HEK293 (cell line): ENCODE data around the gene LRRC8E.

ENCODE experiments used
- CTCF ChIA-PET: fragments of 350-600 bp; formaldehyde crosslinking; extraction: SDS; loops from one replicate; lab custom pipeline; 2021; ENCODE audit warnings: antibody characterized with exemption; lab: Yijun Ruan, JAX
- POLR2A ChIA-PET: fragments of 300-600 bp; formaldehyde crosslinking; extraction: SDS; loops from one replicate; lab custom pipeline; 2020; ENCODE audit warnings: antibody characterized with exemption, inconsistent platforms; lab: Yijun Ruan, JAX
- H3K27ac ChIP-seq: fragments of 200-500 bp; sonication (Bioruptor generic); 2 replicates; pipeline ENCODE4 v1.5.1; 2014; ENCODE audit warnings: low read depth, low read length, control low read depth, inconsistent platforms; ENCODE audit errors: extremely low read depth
- H3K36me3 ChIP-seq, 2 experiments: fragments of 200-500 bp in 1 of 2; sonication (Bioruptor generic) in 1 of 2; 1 replicate in 1 of 2; 2 replicates in 1 of 2; pipeline ENCODE4 v1.5.1; 2014 to 2017; ENCODE audit warnings: inconsistent platforms in 2 of 2, low read length in 2 of 2; ENCODE audit not compliant: control insufficient read depth in 2 of 2, insufficient read depth in 1 of 2
- H3K4me1 ChIP-seq: fragments of 200-500 bp; sonication (Bioruptor generic); 2 replicates; pipeline ENCODE4 v1.5.1; 2014; ENCODE audit warnings: mild to moderate bottlenecking, low read length, inconsistent platforms; ENCODE audit not compliant: control insufficient read depth, insufficient read depth
- H3K4me3 ChIP-seq: 2 replicates; pipeline ENCODE4 v1.5.1; 2011; ENCODE audit warnings: low read depth, mild to moderate bottlenecking, control low read depth, low read length, moderate library complexity
- H3K9me3 ChIP-seq: fragments of 200-500 bp; sonication (Bioruptor generic); 2 replicates; pipeline ENCODE4 v1.5.1; 2014; ENCODE audit warnings: low read depth, low read length, inconsistent platforms; ENCODE audit not compliant: control insufficient read depth, insufficient read depth
- EGR2 ChIP-seq: fragments of 450-650 bp; formaldehyde crosslinking; IDR thresholded peaks from 2 replicates; pipeline ENCODE4 v1.5.1; 2016; ENCODE audit warnings: low read depth, missing biosample characterization, missing genetic modification characterization
- KLF1 ChIP-seq: fragments of 450-650 bp; formaldehyde crosslinking; IDR thresholded peaks from 2 replicates; pipeline ENCODE4 v1.5.1; 2016; ENCODE audit warnings: missing biosample characterization, missing genetic modification characterization
- KLF16 ChIP-seq: fragments of 450-650 bp; formaldehyde crosslinking; IDR thresholded peaks from 2 replicates; pipeline ENCODE4 v1.5.1; 2017; ENCODE audit warnings: missing biosample characterization, missing genetic modification characterization
- KLF7 ChIP-seq: fragments of 450-650 bp; formaldehyde crosslinking; IDR thresholded peaks from 2 replicates; pipeline ENCODE4 v1.5.1; 2016; ENCODE audit warnings: missing biosample characterization, missing genetic modification characterization, borderline replicate concordance
- KLF8 ChIP-seq: fragments of 450-650 bp; formaldehyde crosslinking; IDR thresholded peaks from 2 replicates; pipeline ENCODE4 v1.5.1; 2016; ENCODE audit warnings: missing biosample characterization, missing genetic modification characterization
- KLF9 ChIP-seq: fragments of 450-650 bp; formaldehyde crosslinking; IDR thresholded peaks from 2 replicates; pipeline ENCODE4 v1.5.1; 2016; ENCODE audit warnings: missing biosample characterization, missing genetic modification characterization, low read depth
- PRDM1 ChIP-seq: fragments of 450-650 bp; formaldehyde crosslinking; IDR thresholded peaks from 2 replicates; pipeline ENCODE4; 2016; ENCODE audit warnings: missing biosample characterization, missing genetic modification characterization
- SCRT1 ChIP-seq: fragments of 450-650 bp; formaldehyde crosslinking; IDR thresholded peaks from 2 replicates; pipeline ENCODE4 v1.5.1; 2016; ENCODE audit warnings: missing biosample characterization, missing genetic modification characterization, borderline replicate concordance
- SP2 ChIP-seq: fragments of 450-650 bp; formaldehyde crosslinking; IDR thresholded peaks from 2 replicates; pipeline ENCODE4 v1.5.1; 2016; ENCODE audit warnings: missing biosample characterization, missing genetic modification characterization
- SP3 ChIP-seq: fragments of 450-650 bp; formaldehyde crosslinking; IDR thresholded peaks from 2 replicates; pipeline ENCODE4 v1.5.1; 2016; ENCODE audit warnings: missing biosample characterization, missing genetic modification characterization
- SP7 ChIP-seq: fragments of 450-650 bp; formaldehyde crosslinking; IDR thresholded peaks from 2 replicates; pipeline ENCODE4 v1.5.1; 2016; ENCODE audit warnings: missing biosample characterization, missing genetic modification characterization
- ZBTB20 ChIP-seq: fragments of 450-650 bp; formaldehyde crosslinking; IDR thresholded peaks from 2 replicates; pipeline ENCODE4 v1.5.1; 2016; ENCODE audit warnings: missing biosample characterization, missing genetic modification characterization
- ZBTB21 ChIP-seq: fragments of 450-650 bp; formaldehyde crosslinking; IDR thresholded peaks from 2 replicates; pipeline ENCODE4 v1.5.1; 2017; ENCODE audit warnings: missing biosample characterization, missing genetic modification characterization
- ZBTB8A ChIP-seq: fragments of 450-650 bp; formaldehyde crosslinking; IDR thresholded peaks from 2 replicates; pipeline ENCODE4 v1.5.1; 2016; ENCODE audit warnings: missing biosample characterization, missing genetic modification characterization
- ZEB2 ChIP-seq: fragments of 450-650 bp; formaldehyde crosslinking; IDR thresholded peaks from 2 replicates; pipeline ENCODE4 v1.5.1; 2016; ENCODE audit warnings: missing biosample characterization, missing genetic modification characterization
- ZFHX2 ChIP-seq: fragments of 450-650 bp; formaldehyde crosslinking; conservative IDR thresholded peaks from 2 replicates; pipeline ENCODE4 v1.5.1; 2016; ENCODE audit warnings: missing biosample characterization, missing genetic modification characterization
- ZFP69B ChIP-seq: fragments of 450-650 bp; formaldehyde crosslinking; IDR thresholded peaks from 2 replicates; pipeline ENCODE4 v1.5.1; 2016; ENCODE audit warnings: missing biosample characterization, missing genetic modification characterization
- ZNF184 ChIP-seq: fragments of 450-650 bp; IDR thresholded peaks from 2 replicates; pipeline ENCODE4 v1.5.1; 2018; ENCODE audit warnings: missing biosample characterization, mild to moderate bottlenecking, missing genetic modification characterization
- ZNF214 ChIP-seq: fragments of 450-650 bp; formaldehyde crosslinking; IDR thresholded peaks from 2 replicates; pipeline ENCODE4 v1.5.1; 2017; ENCODE audit warnings: missing biosample characterization, mild to moderate bottlenecking, missing genetic modification characterization, borderline replicate concordance
- ZNF24 ChIP-seq: fragments of 450-650 bp; formaldehyde crosslinking; IDR thresholded peaks from 2 replicates; pipeline ENCODE4 v1.5.1; 2016; ENCODE audit warnings: missing biosample characterization, missing genetic modification characterization
- ZNF366 ChIP-seq: fragments of 450-650 bp; formaldehyde crosslinking; conservative IDR thresholded peaks from 2 replicates; pipeline ENCODE4 v1.5.1; 2016; ENCODE audit warnings: missing biosample characterization, missing genetic modification characterization
- ZNF37A ChIP-seq: fragments of 450-650 bp; IDR thresholded peaks from 2 replicates; pipeline ENCODE4 v1.5.1; 2018; ENCODE audit warnings: missing biosample characterization, missing genetic modification characterization
- ZNF561 ChIP-seq: fragments of 450-650 bp; IDR thresholded peaks from 2 replicates; pipeline ENCODE4 v1.5.1; 2018; ENCODE audit warnings: missing biosample characterization, missing genetic modification characterization, borderline replicate concordance
- ZNF600 ChIP-seq: fragments of 450-650 bp; formaldehyde crosslinking; IDR thresholded peaks from 2 replicates; pipeline ENCODE4 v1.5.1; 2016; ENCODE audit warnings: missing biosample characterization, missing genetic modification characterization
- ZNF658 ChIP-seq: fragments of 450-650 bp; formaldehyde crosslinking; IDR thresholded peaks from 2 replicates; pipeline ENCODE4; 2016; ENCODE audit warnings: missing biosample characterization, missing genetic modification characterization
- ZNF670 ChIP-seq: fragments of 450-650 bp; formaldehyde crosslinking; IDR thresholded peaks from 2 replicates; pipeline ENCODE4 v1.5.1; 2016; ENCODE audit warnings: missing biosample characterization, missing genetic modification characterization, low read depth
- ZNF707 ChIP-seq: fragments of 450-650 bp; formaldehyde crosslinking; IDR thresholded peaks from 2 replicates; pipeline ENCODE4 v1.5.1; 2016; ENCODE audit warnings: missing biosample characterization, missing genetic modification characterization
- ZNF76 ChIP-seq: fragments of 450-650 bp; formaldehyde crosslinking; IDR thresholded peaks from 2 replicates; pipeline ENCODE4; 2016; ENCODE audit warnings: low read depth, missing biosample characterization, missing genetic modification characterization, borderline replicate concordance
- ZNF791 ChIP-seq: fragments of 450-650 bp; formaldehyde crosslinking; IDR thresholded peaks from 2 replicates; pipeline ENCODE4 v1.5.1; 2016; ENCODE audit warnings: missing biosample characterization, missing genetic modification characterization
- ZNF843 ChIP-seq: fragments of 450-650 bp; formaldehyde crosslinking; IDR thresholded peaks from 2 replicates; pipeline ENCODE4 v1.5.1; 2016; ENCODE audit warnings: missing biosample characterization, missing genetic modification characterization
- ZXDB ChIP-seq: fragments of 450-650 bp; formaldehyde crosslinking; IDR thresholded peaks from 2 replicates; pipeline ENCODE4 v1.5.1; 2016; ENCODE audit warnings: missing biosample characterization, missing genetic modification characterization
- TF ChIP-seq, protein P1 (sequence below): fragments of 450-650 bp; formaldehyde crosslinking; IDR thresholded peaks from 2 replicates; pipeline ENCODE4 v1.5.1; 2016; ENCODE audit warnings: missing biosample characterization, missing genetic modification characterization
- TF ChIP-seq, protein P2 (sequence below): fragments of 450-650 bp; formaldehyde crosslinking; IDR thresholded peaks from 2 replicates; pipeline ENCODE4 v1.5.1; 2016; ENCODE audit warnings: missing biosample characterization, missing genetic modification characterization
- TF ChIP-seq, protein P3 (sequence below): fragments of 450-650 bp; formaldehyde crosslinking; IDR thresholded peaks from 2 replicates; pipeline ENCODE4 v1.5.1; 2016; ENCODE audit warnings: missing biosample characterization, missing genetic modification characterization

The LRRC8E gene

DNA sequence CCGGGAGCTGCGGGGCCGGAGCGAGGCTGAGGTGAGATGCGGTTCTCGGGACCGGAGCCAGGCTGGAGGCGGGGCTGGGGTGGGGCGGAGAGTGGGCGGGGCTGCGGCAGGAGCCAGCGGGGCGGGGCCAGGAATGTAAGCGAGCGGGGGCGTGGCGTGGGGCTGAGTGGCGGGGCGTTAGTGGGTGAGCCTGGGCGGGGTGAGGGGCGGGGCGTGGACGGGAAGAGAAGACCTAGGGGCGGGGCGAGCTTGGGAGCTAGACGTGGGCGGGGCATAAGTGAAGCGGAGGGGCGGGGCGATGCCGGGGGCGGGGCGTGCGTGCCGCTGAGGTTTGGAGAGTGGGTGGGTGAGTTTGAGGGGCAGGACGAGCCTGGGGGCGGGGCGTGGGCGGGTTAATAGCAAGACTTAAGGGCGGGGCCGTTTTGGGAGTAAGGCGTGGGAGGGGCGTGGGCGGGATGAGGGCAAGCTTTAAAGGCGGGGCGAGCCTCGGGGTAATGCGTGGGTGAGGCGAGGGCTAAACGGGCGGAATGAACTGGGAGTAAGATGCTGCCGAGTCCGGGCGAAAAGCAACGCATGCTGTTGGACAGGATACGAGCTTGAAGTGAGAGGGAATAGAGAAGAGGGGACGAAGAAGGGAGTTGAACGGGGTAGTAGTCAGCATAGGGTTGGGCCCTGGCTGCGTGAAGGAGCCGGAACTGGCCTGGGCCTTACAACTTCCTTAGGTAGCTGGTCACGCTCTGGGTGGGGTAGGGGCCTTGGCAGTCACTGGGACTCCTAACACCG, 32.4 kb downstream of the LRRC8E start:
- Histone ChIP-seq H3K4me1 (peaks cover 3% of the 10 kb centered on the region; the same call in 1 of the 2 replicates), H3K4me3 (peak overlapping the region; percentile 80), H3K27ac (peak overlapping the region; percentile 35; the same call in 1 of the 2 replicates), H3K9me3 (no peaks in the 10 kb centered on the region), H3K36me3 (peaks cover 0 to 15% of the 10 kb centered on the region in 2 experiments; a peak in 1 of 3 replicates)
- POLR2A ChIA-PET, result interaction anchor here (0.5 to 3.5 kb wide), 22 partner anchors 9 to 821 kb away, joined by 3 to 36 read pairs (median 7); partner anchors contain the start of genes LRRC8E, MAP2K7, TIMM44 and ZNF414
- CTCF ChIA-PET, result interaction anchor here (0.5 to 3.1 kb wide), 11 partner anchors 8 to 352 kb away, joined by 3 to 25 read pairs (median 3); partner anchors contain the start of genes MAP2K7 and TIMM44
- TF ChIP-seq, protein P1, sequence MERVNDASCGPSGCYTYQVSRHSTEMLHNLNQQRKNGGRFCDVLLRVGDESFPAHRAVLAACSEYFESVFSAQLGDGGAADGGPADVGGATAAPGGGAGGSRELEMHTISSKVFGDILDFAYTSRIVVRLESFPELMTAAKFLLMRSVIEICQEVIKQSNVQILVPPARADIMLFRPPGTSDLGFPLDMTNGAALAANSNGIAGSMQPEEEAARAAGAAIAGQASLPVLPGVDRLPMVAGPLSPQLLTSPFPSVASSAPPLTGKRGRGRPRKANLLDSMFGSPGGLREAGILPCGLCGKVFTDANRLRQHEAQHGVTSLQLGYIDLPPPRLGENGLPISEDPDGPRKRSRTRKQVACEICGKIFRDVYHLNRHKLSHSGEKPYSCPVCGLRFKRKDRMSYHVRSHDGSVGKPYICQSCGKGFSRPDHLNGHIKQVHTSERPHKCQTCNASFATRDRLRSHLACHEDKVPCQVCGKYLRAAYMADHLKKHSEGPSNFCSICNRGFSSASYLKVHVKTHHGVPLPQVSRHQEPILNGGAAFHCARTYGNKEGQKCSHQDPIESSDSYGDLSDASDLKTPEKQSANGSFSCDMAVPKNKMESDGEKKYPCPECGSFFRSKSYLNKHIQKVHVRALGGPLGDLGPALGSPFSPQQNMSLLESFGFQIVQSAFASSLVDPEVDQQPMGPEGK (tag by site-specific recombination), result peak; percentile 85
- TF ChIP-seq ZBTB8A, result peak; percentile 90
- TF ChIP-seq ZEB2 (tag by site-specific recombination), result peak; percentile 17; the same call in 1 of the 2 replicates
- TF ChIP-seq SP3 (tag by site-specific recombination), result peak; percentile 93
- TF ChIP-seq ZNF670, result no peak
- TF ChIP-seq ZNF366 (tag by site-specific recombination), result peak; percentile 56
- peak; percentile 67 for TF ChIP-seq ZBTB20 (tag by site-specific recombination)
- TF ChIP-seq ZNF214 (tag by site-specific recombination), result no peak
- peak; percentile 43; the same call in 1 of the 2 replicates for TF ChIP-seq ZXDB (tag by site-specific recombination)
- TF ChIP-seq KLF9 (tag by site-specific recombination), result peak; percentile 92
- TF ChIP-seq KLF16, result peak; percentile 53; the same call in 1 of the 2 replicates
- TF ChIP-seq ZNF561 (tag by site-specific recombination), result 0 out of 2 replicates have a peak, but pooled peaks have one; percentile 9
- TF ChIP-seq PRDM1 (tag by site-specific recombination), result peak; percentile 39; the same call in 1 of the 2 replicates
- peak; percentile 12; the same call in 1 of the 2 replicates for TF ChIP-seq ZNF76 (tag by site-specific recombination)
- TF ChIP-seq, protein P2, sequence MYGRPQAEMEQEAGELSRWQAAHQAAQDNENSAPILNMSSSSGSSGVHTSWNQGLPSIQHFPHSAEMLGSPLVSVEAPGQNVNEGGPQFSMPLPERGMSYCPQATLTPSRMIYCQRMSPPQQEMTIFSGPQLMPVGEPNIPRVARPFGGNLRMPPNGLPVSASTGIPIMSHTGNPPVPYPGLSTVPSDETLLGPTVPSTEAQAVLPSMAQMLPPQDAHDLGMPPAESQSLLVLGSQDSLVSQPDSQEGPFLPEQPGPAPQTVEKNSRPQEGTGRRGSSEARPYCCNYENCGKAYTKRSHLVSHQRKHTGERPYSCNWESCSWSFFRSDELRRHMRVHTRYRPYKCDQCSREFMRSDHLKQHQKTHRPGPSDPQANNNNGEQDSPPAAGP (tag by site-specific recombination), result peak; percentile 90
- peak; percentile 73 for TF ChIP-seq ZFP69B (tag by site-specific recombination)
- no peak for TF ChIP-seq ZNF37A (tag by site-specific recombination)
- peak; percentile 99 for TF ChIP-seq ZNF600 (tag by site-specific recombination)
- peak; percentile 100 for TF ChIP-seq ZFHX2 (tag by site-specific recombination)
- peak; percentile 99 for TF ChIP-seq EGR2 (tag by site-specific recombination)
- TF ChIP-seq KLF1 (tag by site-specific recombination), result peak; percentile 97
- no peak for TF ChIP-seq ZNF707 (tag by site-specific recombination)
- TF ChIP-seq ZNF791, result no peak
- 0 out of 2 replicates have a peak, but pooled peaks have one; percentile 30 for TF ChIP-seq ZNF24 (tag by site-specific recombination)
- peak; percentile 77 for TF ChIP-seq SP7
- peak; percentile 88 for TF ChIP-seq SP2 (tag by site-specific recombination)
- no peak for TF ChIP-seq ZBTB21
- TF ChIP-seq SCRT1 (tag by site-specific recombination), result no peak
- TF ChIP-seq ZNF184 (tag by site-specific recombination), result no peak
- TF ChIP-seq KLF7 (tag by site-specific recombination), result peak; percentile 23; the same call in 1 of the 2 replicates
- TF ChIP-seq KLF8, result peak; percentile 96
- TF ChIP-seq ZNF658, result no peak
- TF ChIP-seq, protein P3, sequence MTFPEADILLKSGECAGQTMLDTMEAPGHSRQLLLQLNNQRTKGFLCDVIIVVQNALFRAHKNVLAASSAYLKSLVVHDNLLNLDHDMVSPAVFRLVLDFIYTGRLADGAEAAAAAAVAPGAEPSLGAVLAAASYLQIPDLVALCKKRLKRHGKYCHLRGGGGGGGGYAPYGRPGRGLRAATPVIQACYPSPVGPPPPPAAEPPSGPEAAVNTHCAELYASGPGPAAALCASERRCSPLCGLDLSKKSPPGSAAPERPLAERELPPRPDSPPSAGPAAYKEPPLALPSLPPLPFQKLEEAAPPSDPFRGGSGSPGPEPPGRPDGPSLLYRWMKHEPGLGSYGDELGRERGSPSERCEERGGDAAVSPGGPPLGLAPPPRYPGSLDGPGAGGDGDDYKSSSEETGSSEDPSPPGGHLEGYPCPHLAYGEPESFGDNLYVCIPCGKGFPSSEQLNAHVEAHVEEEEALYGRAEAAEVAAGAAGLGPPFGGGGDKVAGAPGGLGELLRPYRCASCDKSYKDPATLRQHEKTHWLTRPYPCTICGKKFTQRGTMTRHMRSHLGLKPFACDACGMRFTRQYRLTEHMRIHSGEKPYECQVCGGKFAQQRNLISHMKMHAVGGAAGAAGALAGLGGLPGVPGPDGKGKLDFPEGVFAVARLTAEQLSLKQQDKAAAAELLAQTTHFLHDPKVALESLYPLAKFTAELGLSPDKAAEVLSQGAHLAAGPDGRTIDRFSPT, result peak; percentile 94
- peak; percentile 67 for TF ChIP-seq ZNF843 (tag by site-specific recombination)
